Activated CD8-positive, alpha-beta memory T cell treated with anti-CD3 and anti-CD28 coated beads, Interleukin-2, amount 50 U/mL, for 48 hours (primary cell): ENCODE measurements around the gene NT5DC1.
"Not testable (repeated sequence)": the region's sequence is repeated elsewhere in the genome, so short reads cannot be mapped to it uniquely, and the experiment has no call there.

Experiments
- DNase-seq: peaks from one replicate; pipeline ENCODE4 v3.0.0-alpha.2; 2020

Gene NT5DC1

DNA sequence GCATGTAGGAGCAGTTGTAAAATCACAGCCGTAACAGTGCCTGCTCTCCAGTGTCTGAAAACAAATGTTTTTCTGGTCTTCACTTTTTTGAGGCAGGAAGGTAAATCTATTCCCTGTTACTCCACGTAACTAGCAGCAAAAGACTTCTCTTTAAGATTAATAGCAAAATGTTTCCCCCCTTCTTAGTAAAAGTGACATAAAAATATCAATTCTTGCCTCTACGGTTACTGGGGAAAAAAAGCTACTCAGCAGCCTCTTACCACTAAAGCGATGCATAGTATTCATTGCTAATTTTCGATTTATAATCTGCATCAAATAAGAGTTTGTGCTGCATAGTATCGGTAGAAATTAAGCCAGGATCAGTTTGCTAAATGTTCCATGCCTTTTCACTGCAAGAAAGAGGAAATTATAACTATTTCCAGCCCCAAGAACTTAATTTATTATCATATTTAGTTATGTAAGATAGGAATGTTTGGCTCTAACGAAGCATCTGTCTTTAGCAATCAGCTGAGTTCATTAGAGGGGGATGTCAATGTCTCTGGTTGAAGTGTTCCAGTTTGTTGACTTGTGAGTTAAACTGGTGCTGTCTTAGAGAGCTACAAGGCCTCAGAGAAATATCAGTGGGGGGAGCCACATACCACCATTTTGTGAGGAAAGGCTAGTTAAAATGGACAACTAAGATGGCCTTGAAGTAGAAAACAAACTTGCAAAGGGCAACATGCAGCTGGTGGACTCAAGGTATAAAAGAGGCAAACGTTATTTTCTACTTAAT is 179.7 kb downstream of the NT5DC1 start:
- DNase-seq, result no peak

DNA sequence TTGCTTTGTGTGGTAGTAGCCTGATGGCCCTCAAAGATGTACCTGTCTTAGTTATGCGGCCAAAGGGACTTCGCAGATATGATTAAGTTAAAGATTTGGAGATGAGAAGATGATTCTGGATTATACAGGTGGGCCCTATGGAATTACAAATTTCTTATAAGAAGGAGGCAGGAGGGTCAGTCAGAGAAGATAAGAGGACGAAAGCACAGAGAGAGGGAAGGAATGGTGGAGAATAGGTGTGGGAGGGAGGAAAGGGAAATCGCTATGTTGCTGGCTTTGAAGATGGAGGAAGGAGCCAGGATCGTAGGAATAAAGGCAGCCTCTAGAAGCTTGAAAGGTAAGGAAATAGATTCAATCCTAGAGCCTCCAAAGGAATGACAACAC is 180.3 kb downstream of the NT5DC1 start:
- no peak for DNase-seq

DNA sequence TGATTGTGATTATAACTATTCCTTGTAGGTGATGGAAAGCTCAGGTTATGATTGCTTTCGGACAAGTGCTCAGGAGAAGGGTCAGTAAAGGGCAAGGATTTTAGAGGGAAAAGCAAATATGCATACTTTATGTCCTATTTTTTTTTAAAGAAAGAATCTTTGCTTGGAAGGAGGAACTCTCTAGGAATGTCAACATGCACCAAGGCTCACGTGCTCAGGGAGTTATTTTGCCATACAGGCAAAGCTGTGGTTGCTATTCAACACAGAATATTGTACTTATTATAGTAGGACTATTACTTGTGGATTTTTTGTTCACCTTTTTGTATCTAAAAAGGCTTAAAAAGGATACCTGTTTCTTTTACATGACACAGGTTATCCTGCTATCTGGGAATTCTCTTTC is 182.0 kb downstream of the NT5DC1 start:
- no peak for DNase-seq

DNA sequence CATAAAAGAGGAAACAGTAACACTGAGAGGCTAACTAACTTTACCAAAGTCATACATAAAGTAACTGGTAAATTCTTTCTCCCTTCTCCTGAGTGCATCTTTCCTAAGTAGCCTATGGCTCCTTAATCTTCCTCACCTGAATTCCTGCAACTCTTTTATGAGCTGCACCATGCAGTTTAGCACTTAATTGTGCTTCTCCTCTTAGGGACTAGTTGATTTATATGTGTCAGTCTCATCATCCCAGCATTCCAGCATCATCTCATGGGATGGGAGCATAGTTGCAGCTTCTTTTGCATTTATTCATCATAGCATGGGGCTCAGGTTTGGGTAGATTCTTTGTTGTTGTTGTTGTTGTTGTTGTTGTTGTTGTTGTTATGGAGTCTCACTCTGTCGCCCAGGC is 182.5 kb downstream of the NT5DC1 start:
- no peak for DNase-seq

DNA sequence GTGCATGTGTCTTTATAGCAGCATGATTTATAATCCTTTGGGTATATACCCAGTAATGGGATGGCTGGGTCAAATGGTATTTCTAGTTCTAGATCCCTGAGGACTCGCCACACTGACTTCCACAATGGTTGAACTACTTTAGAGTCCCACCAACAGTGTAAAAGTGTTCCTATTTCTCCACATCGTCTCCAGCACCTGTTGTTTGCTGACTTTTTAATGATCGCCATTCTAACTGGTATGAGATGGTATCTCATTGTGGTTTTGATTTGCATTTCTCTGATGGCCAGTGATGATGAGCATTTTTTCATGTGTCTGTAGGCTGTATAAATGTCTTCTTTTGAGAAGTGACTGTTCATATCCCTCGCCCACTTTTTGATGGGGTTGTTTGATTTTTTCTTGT is 184.3 kb downstream of the NT5DC1 start:
- not testable (repeated sequence) for DNase-seq

DNA sequence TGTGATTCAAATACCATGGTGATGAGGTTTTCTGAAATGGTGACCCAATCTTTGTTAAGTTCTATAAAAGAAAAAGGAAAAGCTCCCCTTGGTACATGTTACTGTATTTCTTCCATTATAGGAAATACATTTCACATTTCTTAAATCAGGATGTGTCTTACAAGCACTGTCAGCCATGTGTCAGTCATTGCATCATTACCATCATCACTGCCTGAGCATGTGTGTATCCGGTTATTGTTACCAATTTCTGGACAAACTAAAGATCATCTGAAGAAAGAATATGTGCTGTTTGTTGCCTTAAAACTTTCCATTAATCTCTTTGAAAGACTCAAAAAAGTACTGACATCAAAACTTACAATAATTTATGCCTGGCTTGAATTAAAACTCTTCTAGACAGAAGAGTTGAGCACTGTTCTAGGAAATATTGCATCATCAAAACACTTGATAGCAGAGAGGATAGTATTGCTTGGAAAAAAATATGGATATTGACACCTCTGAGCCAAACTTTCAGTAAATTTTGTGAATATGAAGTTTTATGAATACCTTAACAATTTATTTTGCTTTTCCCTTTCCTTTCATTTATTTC is 186.2 kb downstream of the NT5DC1 start:
- DNase-seq, result no peak

DNA sequence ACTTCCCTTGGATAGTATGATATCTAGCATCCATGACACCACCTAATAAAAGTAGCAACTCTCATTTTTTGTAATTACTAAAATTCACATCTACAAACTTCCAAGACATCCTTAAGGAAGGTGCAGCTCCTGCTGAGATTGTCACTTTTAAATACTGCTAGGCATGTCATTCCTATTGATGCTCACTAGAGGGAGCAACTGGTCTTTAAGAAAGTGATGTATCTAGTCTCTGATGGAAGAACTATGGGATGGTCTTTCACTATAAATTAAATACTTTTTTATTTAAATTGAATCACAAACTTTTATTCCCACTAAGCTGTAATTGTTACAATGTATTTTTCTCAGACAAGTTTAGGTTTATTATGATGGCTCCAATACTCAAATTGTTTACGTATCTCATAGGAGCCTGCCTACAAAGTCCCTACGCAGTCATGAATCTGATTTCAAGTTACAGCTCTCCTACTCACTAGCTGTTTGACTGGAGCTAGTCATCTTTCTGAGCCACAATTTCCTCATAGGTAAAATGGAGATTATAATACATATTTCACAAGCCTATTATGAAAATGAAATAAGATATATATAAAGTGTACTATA is 187.1 kb downstream of the NT5DC1 start:
- no peak for DNase-seq

DNA sequence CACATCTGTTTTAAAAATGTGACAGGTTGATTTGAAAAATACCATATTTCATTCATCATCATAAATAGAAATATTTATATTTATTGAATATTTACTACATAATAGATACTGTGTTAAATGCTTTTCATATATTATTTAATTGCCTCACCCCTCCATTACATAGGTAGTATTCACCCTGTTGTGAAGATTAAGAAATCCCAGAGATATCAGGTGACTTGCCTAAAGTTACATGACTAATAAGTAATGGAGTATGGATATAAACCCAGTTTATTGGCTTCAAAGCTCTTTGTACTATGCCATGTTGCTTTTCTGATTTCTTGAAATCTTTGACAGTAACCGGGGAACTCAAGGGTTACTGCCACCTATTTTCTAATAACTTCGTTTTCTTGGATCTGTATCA is 189.2 kb downstream of the NT5DC1 start:
- no peak for DNase-seq

DNA sequence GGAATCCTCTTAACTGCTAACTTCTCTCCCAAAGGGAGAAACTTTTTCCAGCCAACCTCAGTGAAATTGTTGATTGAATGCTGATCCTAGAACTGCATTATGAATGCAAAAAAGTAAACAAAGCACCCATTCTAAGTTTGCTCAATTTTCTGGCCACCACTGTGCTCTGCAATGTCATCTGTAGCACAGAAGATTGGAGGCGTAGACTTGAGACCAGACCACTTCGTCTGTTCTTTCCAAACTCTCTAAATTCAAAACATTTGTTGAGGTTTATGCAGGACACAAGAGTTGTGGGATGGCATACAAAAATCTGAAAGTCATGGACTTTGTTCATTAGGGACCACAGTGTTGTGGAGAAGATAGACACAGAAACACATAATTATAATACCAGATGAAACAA is 190.1 kb downstream of the NT5DC1 start:
- no peak for DNase-seq

DNA sequence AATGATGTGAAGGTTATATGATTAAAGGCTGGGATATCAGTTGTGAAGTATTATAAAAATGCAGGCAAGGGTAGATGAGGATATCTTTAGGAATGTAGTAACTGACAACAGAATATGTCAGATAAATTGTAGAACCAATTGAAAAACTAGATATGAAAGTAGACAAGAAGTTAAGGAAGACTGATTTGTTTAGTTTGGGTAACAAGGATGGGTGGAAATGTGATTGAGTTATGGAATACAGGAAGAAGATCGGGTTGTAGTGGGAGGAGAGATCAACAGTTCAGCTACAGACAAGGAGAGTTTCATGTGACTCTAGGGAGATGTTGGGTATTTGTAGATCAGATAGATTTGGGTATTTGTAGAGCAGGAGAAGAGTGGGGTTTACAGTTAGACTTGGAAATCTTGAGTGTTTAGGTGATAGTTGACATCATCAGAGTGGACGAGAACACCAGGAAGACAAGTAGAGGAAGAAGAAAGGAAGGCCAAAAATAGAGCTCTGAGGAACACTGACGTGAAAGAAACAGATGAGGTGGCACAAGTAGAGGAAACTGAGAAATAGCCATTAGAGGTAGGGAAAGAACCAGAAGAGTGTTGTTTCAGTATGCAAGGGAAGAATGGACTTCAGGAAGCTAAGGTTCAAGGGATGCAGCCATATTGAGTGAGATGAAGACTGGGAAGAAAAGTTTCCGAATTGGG is 191.2 kb downstream of the NT5DC1 start:
- DNase-seq, result no peak

DNA sequence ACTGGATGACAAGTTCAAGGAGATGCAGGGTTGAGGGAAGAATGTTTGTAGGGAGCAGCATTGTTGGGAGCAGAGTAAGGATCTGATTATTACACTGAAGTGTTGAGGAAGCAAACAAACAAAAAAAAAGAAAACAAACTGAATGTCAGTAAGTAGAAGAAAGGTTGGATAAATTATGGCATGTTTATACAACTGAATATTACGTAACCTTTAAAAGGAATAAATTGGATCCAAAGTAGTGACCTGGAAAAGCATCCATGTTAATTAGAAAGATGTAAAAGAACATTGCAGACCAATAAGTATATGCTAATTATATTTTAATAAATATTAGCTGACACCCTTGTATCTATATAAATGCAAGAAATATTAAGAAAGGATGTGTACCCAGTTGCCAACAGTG is 191.9 kb downstream of the NT5DC1 start:
- no peak for DNase-seq

DNA sequence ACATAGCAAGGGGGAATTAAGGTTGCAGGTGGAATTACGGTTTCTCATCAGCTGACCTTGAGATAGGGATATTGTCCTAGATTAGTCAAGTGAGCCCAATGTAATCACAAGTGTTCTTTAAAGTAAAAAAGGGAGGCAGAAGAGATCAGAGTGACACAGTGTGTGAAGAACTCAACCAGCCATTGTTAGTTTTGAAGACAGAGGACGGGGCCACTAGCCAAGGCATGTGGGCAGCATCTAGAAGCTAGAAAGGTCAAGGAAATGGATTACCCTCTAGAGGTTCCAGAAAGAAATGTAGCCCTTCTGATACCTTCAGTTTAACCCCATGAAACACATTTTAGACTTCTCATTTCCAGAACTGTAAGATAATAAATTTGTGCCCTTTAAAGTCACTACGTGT is 197.6 kb downstream of the NT5DC1 start:
- no peak for DNase-seq

DNA sequence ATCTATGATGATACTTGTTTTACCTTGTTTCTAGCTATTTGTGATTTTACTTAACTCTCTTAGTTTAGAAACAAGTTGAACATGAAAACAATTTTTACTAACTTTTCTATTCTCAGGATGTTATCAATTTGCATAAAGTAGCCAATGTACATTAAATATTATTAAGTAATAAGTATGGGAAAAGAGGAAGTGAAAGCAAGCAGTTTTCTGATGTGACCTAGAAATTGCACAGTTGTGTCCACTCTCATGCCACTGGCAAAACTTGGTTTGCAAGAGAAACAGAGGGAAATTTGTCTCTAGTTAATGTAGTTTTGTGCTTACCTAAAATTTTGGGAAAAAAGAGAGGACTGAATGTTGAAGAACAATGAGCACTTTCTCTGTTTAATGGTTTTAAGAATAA is 198.3 kb downstream of the NT5DC1 start:
- no peak for DNase-seq
